ENCODE data around the gene OR5C1.

The OR5C1 gene

DNA sequence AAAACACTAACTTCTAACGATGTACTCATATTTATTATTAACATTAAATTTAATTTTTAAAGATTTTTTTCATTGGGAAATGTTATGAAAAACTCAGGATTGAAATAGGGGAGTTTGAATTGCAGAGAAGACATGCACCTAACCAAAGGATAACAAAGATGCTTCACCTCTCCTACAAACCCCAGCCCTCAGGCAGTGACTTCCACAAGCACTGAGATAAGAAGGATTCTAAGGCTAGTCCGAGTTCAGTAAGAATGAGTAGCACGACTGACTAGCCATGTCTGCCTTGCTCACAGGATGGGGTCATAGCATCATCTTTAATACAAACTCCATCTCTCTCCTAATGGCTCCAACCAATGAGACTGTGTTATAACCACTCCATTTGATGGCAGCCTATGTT is 7.1 kb upstream of the OR5C1 start:
- no peak for TF ChIP-seq FOXM1 (IDR thresholded peaks at IDR 0.05; ENCODE audit: borderline replicate concordance, low read depth)
- TF ChIP-seq REST (IDR thresholded peaks at IDR 0.05; ENCODE audit: low read depth), result no peak
- no peak for TF ChIP-seq RAD21 (IDR thresholded peaks at IDR 0.05; ENCODE audit: low read depth)
- TF ChIP-seq TEAD4 (IDR thresholded peaks at IDR 0.05), result no peak
- TF ChIP-seq EP300 (IDR thresholded peaks at IDR 0.05; ENCODE audit: borderline replicate concordance), result no peak
- TF ChIP-seq EGR1 (IDR thresholded peaks at IDR 0.05), result no peak
- no peak for TF ChIP-seq TCF12 (IDR thresholded peaks at IDR 0.05; ENCODE audit: low read depth)
- no peak for TF ChIP-seq CEBPB (IDR thresholded peaks at IDR 0.05)
- TF ChIP-seq USF1 (IDR thresholded peaks at IDR 0.05), result no peak
- no peak for TF ChIP-seq NFIC (IDR thresholded peaks at IDR 0.05)
- no peak for TF ChIP-seq TAF1 (IDR thresholded peaks at IDR 0.05; ENCODE audit: low read depth)
- TF ChIP-seq CREB1 (IDR thresholded peaks at IDR 0.05; ENCODE audit: low read depth), result no peak
- TF ChIP-seq MAX (IDR thresholded peaks at IDR 0.05), result no peak
- no peak for TF ChIP-seq YY1 (IDR thresholded peaks at IDR 0.05; ENCODE audit: low read depth)
- TF ChIP-seq ZBTB7A (IDR thresholded peaks at IDR 0.05; ENCODE audit: low read depth), result no peak

DNA sequence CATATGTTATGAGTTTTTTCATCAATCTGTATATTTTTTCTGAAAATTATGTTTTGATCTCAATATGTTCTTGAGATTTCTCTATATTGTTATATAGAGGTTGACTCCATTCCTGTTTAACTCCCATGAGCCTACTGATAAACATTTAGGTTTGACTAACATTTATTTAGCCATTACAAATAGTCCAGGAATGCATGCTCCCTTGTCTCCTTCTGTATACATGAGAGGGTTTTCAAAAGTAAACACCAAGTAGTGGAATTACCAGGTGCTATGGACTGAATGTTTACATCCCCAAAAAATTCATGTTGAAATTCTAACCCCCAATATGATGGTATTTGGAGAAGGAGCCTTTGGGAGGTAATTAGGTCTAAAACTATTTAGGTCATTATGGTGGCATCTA is 3.5 kb upstream of the OR5C1 start:
- no peak for TF ChIP-seq CEBPB (IDR thresholded peaks at IDR 0.05)

DNA sequence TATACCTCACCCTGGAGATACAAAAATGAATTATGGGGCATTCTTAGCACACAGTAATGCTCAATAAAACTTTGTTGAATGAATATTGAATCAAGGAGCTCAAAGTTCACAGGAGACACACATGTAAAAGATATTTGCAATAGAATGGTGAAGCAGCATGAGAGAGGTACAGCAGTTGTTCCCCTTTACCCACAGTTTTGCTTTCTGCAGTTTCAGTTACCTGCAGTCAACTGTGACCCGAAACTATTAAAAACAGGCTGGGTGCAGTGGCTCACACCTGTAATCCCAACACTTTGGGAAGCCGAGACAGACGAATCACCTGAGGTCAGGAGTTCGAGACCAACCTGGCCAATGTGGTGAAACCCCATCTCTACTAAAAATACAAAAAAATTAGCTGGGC is 2.4 kb upstream of the OR5C1 start:
- TF ChIP-seq TCF12 (IDR thresholded peaks at IDR 0.05; ENCODE audit: low read depth) (no peak), YY1 (IDR thresholded peaks at IDR 0.05; ENCODE audit: low read depth) (no peak)

DNA sequence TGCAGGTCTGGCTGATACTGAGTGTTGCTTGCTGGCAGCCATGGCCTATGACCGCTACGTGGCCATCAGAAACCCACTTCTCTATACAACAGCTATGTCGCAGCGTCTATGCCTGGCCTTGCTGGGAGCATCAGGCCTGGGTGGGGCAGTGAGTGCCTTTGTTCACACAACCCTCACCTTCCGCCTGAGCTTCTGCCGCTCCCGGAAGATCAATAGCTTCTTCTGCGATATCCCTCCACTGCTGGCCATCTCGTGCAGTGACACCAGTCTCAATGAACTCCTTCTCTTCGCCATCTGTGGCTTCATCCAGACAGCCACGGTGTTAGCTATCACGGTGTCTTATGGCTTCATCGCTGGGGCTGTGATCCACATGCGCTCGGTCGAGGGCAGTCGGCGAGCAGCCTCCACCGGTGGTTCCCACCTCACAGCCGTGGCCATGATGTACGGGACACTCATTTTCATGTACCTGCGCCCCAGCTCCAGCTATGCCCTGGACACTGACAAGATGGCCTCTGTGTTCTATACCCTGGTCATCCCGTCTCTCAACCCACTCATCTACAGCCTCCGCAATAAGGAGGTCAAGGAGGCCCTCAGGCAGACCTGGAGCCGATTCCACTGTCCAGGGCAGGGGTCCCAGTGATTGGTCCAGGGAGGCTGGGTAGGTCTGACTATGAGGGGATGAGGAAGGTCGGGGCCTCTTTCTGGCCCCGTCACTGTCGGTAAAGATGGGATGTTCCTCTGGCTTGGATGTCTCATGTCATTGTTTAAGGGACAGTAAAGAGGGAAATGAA is 718 bp downstream of the OR5C1 start:
- TF ChIP-seq CREB1 (IDR thresholded peaks at IDR 0.05; ENCODE audit: low read depth), result no peak
- no peak for TF ChIP-seq TEAD4 (IDR thresholded peaks at IDR 0.05)
- TF ChIP-seq NFIC (IDR thresholded peaks at IDR 0.05), result no peak
- TF ChIP-seq MAX (IDR thresholded peaks at IDR 0.05), result no peak
- no peak for TF ChIP-seq EGR1 (IDR thresholded peaks at IDR 0.05)
- TF ChIP-seq TCF12 (IDR thresholded peaks at IDR 0.05; ENCODE audit: low read depth), result no peak
- TF ChIP-seq YY1 (IDR thresholded peaks at IDR 0.05; ENCODE audit: low read depth), result no peak

- no peak for TF ChIP-seq MAX (IDR thresholded peaks at IDR 0.05)
Observed at GRCh38 chr9:122791872-122792669, 3.3 kb downstream of the OR5C1 start.

DNA sequence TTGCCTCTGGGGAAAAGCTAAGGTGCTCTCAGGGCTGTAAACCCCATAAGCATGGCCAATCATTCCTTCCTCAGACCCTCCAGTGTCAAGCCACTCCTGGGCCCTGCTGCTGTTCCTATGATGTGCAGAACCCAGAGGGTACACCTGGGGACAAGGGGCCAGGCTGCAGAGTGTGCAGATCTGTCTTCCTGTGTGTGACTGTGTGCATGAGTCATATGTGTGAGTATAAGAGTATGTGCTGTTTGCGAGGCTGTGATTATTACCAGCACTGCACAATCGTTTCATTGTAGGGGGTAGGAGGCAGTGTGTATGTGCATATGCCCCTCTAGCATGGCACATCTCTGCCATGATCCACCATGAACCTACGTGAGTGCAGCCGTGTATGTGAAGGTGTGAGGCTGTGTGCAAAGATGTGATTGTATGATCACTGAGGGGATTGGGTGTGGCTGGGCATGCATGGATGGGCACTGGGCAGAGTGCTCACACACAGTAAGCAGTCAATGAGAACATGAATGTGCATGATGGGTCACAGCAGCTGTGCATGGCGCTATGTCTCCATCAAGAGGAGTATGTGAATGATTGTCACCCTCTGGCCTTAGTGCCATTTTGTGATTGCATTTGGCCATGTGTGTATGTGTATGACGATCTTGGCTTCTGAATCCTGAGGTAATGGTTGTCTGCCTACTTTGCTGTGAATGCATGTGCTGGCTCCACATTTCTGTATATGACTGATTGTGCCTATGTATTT is 8.8 kb downstream of the OR5C1 start:
- TF ChIP-seq RAD21 (IDR thresholded peaks at IDR 0.05; ENCODE audit: low read depth) (peak; percentile 21; the same call in 1 of the 2 replicates), TEAD4 (IDR thresholded peaks at IDR 0.05) (no peak)

DNA sequence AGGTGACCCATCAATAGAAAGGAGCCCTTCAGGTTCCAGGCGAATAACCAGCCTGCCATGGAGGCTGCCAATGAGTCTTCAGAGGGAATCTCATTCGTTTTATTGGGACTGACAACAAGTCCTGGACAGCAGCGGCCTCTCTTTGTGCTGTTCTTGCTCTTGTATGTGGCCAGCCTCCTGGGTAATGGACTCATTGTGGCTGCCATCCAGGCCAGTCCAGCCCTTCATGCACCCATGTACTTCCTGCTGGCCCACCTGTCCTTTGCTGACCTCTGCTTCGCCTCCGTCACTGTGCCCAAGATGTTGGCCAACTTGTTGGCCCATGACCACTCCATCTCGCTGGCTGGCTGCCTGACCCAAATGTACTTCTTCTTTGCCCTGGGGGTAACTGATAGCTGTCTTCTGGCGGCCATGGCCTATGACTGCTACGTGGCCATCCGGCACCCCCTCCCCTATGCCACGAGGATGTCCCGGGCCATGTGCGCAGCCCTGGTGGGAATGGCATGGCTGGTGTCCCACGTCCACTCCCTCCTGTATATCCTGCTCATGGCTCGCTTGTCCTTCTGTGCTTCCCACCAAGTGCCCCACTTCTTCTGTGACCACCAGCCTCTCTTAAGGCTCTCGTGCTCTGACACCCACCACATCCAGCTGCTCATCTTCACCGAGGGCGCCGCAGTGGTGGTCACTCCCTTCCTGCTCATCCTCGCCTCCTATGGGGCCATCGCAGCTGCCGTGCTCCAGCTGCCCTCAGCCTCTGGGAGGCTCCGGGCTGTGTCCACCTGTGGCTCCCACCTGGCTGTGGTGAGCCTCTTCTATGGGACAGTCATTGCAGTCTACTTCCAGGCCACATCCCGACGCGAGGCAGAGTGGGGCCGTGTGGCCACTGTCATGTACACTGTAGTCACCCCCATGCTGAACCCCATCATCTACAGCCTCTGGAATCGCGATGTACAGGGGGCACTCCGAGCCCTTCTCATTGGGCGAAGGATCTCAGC is 11.6 kb downstream of the OR5C1 start, which contains the start of gene OR1K1:
Gene OR1K1 (plus strand): TSS at position 58 of the 995 bp plus-strand sequence. CDS start 0 bp downstream, at position 58.
- TF ChIP-seq FOXM1 (IDR thresholded peaks at IDR 0.05; ENCODE audit: borderline replicate concordance, low read depth) (no peak), EGR1 (IDR thresholded peaks at IDR 0.05) (no peak), MAX (IDR thresholded peaks at IDR 0.05) (no peak), USF1 (IDR thresholded peaks at IDR 0.05) (no peak), CEBPB (IDR thresholded peaks at IDR 0.05) (no peak), CREB1 (IDR thresholded peaks at IDR 0.05; ENCODE audit: low read depth) (no peak), RAD21 (IDR thresholded peaks at IDR 0.05; ENCODE audit: low read depth) (no peak), REST (IDR thresholded peaks at IDR 0.05; ENCODE audit: low read depth) (no peak), NFIC (IDR thresholded peaks at IDR 0.05) (no peak), EP300 (IDR thresholded peaks at IDR 0.05; ENCODE audit: borderline replicate concordance) (no peak), YY1 (IDR thresholded peaks at IDR 0.05; ENCODE audit: low read depth) (no peak), TCF12 (IDR thresholded peaks at IDR 0.05; ENCODE audit: low read depth) (no peak), ZBTB7A (IDR thresholded peaks at IDR 0.05; ENCODE audit: low read depth) (no peak), TEAD4 (IDR thresholded peaks at IDR 0.05) (no peak), TAF1 (IDR thresholded peaks at IDR 0.05; ENCODE audit: low read depth) (no peak)
